ENCODE results near the gene UNKL. TPM values are rescaled to one million over a fixed set of nuclear protein-coding genes. Genes with fewer than 3 reads are reported as not detected.

The UNKL gene
- total RNA-seq, 1 donor from 2014 or later = 13.4 TPM

DNA sequence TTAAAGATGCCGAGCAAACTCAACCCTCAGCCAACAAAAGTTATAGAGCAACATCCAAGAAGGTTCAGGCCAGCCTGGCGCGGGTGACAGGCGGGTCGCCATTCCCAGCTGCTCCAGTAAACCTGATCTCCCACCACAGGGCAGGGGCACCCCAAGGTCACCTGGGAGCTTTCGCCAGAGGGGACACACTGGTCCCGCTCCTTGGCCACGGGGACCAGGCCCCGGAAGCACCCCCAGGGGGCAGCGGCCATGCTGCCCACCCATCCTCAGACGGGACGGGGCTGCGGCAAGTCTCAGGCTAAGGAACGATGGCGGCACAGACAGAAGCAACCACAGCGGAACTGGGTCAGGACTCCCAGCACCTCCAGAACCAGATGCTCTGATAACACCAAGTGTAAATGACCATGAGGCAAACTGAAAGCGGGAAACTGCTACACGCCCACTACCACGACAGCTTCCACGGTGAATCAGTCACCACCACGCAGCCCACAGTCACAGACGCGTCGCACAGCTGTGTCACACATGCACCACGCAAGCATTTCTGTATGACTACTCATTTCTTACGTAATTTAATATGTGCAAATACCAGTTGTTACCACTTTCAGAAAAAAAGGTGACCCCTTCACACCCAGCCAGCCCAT lies 44.0 kb upstream of the UNKL start:
- DNase-seq = no peak
- Histone ChIP-seq H3K36me3 (peaks cover 72% of the 10 kb centered on the region), H3K27ac (replicated peaks) (no peak overlapping the region), H3K4me1 (no peaks in the 10 kb centered on the region), H3K27me3 (ENCODE audit: low read depth) (no peaks in the 10 kb centered on the region), H3K4me3 (no peak overlapping the region), H3K9me3 (replicated peaks) (no peaks in the 10 kb centered on the region)
- intact Hi-C loops (cut with micrococcal nuclease) = no loop called here
- TF ChIP-seq, protein P1, sequence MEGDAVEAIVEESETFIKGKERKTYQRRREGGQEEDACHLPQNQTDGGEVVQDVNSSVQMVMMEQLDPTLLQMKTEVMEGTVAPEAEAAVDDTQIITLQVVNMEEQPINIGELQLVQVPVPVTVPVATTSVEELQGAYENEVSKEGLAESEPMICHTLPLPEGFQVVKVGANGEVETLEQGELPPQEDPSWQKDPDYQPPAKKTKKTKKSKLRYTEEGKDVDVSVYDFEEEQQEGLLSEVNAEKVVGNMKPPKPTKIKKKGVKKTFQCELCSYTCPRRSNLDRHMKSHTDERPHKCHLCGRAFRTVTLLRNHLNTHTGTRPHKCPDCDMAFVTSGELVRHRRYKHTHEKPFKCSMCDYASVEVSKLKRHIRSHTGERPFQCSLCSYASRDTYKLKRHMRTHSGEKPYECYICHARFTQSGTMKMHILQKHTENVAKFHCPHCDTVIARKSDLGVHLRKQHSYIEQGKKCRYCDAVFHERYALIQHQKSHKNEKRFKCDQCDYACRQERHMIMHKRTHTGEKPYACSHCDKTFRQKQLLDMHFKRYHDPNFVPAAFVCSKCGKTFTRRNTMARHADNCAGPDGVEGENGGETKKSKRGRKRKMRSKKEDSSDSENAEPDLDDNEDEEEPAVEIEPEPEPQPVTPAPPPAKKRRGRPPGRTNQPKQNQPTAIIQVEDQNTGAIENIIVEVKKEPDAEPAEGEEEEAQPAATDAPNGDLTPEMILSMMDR (IDR thresholded peaks at IDR 0.05; ENCODE audit: borderline replicate concordance) = no peak

DNA sequence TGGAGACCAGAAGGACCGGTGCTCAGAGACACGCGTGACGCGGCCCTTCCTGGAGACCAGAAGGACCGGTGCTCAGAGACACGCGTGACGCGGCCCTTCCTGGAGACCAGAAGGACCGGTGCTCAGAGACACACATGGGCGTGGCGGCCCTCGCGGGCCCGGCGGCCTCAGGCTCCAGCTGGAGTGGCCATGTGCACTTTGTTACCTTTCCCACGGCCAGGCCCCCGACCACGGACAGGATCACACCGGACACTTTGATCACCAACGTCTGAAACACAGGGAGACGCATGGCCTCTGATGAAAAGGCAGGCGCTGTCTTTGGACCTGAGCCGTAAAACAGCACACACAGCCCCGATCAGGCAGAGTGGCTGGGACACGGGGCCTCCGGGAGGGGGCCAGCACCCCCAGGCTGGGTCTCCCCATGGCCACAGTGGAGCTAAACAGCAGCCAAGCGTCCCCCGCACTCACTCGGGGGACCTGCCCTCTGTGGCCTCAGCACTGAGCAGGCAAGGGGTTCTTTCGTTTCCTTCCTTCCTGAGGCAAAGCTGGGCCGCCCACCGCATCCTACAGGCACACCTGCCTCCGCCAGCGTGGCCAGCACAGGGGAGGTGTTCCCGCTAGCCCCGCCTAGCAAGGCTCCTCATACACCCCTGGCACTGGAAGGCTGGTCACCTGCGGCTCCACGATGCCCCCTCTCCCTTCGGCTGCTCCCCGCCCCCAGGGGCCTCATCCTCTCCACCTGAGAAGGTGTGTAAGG lies 43.2 kb upstream of the UNKL start:
- no peak for DNase-seq
- H3K4me3 ChIP-seq = no peak overlapping the region
- TF ChIP-seq, protein P1 (IDR thresholded peaks at IDR 0.05; ENCODE audit: borderline replicate concordance) = no peak
- no peak overlapping the region for H3K27ac ChIP-seq (replicated peaks)
- H3K36me3 ChIP-seq = peaks cover 80% of the 10 kb centered on the region
- intact Hi-C loops (cut with micrococcal nuclease) = no loop called here
- no peaks in the 10 kb centered on the region for H3K4me1 ChIP-seq
- H3K9me3 ChIP-seq (replicated peaks) = no peaks in the 10 kb centered on the region
- H3K27me3 ChIP-seq (ENCODE audit: low read depth) = no peaks in the 10 kb centered on the region

DNA sequence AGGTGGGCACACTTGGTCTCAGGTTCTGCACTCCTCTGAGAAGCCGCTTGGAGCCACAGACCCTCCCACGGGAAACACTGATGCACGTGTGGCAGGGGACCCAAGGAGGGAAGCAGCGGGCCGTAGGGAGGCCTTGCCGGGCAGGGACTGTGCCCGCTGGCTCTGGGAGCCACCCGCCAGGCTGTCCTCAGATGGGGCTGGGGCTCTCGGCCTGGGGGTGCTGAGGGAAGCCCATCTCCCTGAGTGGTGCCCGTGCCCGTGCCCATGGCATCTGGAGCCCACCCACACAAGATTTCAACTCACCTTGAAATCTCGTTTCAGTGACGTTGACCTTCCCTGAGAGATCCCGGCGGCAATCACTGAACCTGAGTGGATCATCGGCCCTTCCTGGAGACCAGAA lies 42.4 kb upstream of the UNKL start:
- peaks cover 87% of the 10 kb centered on the region for H3K36me3 ChIP-seq
- no peak overlapping the region for H3K27ac ChIP-seq (replicated peaks)
- no peak for DNase-seq
- intact Hi-C loops (cut with micrococcal nuclease) = no loop called here
- no peak overlapping the region for H3K4me3 ChIP-seq
- no peaks in the 10 kb centered on the region for H3K9me3 ChIP-seq (replicated peaks)
- no peaks in the 10 kb centered on the region for H3K27me3 ChIP-seq (ENCODE audit: low read depth)
- H3K4me1 ChIP-seq = no peaks in the 10 kb centered on the region
- TF ChIP-seq, protein P1 (IDR thresholded peaks at IDR 0.05; ENCODE audit: borderline replicate concordance) = no peak

DNA sequence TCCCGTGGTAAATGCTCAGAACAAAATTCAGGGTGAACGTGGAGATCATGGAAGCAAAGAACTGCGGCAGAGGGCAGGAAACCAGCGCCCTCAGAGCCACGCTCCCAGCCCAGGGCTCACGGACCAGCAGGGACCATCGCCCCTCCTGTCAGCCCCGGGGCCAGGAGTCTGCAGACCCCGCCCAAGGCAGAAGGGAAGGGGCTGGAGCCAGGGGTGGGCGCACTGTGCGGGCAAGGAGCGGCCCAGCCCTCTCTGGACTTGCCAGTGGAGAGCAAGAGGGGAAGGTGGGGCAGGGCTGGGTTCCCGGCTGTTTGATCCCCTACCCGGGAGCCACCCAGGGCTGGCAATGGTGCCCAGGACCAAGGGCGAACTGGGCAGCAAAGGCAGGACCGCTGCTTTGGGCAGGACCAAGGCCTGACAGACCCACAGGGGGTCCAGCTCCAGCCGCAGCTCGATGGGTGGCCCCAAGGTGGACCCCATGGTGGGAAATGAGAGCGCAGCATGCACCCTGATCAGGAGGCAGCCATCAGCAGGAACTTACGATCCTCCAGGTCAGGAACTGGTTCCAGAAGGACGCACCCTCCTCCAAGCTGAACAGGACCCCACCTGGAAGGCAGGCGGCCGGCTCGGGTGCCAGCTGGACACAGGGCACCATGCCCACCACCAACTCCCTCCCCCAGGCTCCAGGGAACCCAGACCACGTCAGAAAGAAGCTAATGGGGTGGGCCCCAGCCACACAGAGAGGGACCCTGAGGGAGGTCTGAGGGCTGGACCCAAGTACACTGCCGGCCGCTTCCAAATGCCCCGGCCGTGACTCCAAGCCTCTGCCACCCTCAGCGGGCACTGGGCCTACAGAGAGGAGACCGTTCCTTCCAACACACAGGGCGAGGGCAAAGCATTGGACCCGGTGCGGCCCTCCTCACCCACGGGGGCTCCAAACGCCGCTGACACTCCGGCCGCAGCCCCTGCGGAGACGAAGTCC lies 41.0 kb upstream of the UNKL start:
- H3K9me3 ChIP-seq (replicated peaks) = no peaks in the 10 kb centered on the region
- H3K4me3 ChIP-seq = no peak overlapping the region
- no peaks in the 10 kb centered on the region for H3K27me3 ChIP-seq (ENCODE audit: low read depth)
- TF ChIP-seq, protein P1 (IDR thresholded peaks at IDR 0.05; ENCODE audit: borderline replicate concordance) = no peak
- DNase-seq = no peak
- H3K27ac ChIP-seq (replicated peaks) = no peak overlapping the region
- peaks cover 89% of the 10 kb centered on the region for H3K36me3 ChIP-seq
- intact Hi-C loops (cut with micrococcal nuclease) = no loop called here
- H3K4me1 ChIP-seq = no peaks in the 10 kb centered on the region

DNA sequence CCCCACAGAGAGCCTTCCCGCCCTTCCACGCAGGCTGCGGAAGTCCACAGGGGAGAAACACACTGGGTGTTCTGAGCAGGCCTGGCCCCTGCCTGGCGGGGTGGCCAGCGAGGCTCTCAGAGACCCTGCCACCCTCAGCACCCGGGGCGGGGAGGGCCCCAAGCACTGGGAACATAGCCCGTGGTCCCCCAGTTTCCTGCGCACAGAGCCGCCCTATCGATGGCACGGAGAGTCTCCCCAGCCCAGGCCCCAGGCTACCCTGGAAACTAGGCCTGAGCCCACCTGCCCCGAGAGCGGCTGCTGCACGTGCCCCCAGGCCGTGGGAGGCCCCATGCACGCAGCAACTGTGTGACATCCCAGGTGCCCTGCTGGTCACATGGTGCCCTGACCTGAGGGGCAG lies 40.1 kb upstream of the UNKL start:
- DNase-seq = no peak
- peaks cover 92% of the 10 kb centered on the region for H3K36me3 ChIP-seq
- H3K4me1 ChIP-seq = no peaks in the 10 kb centered on the region
- H3K27ac ChIP-seq (replicated peaks) = no peak overlapping the region
- no peak overlapping the region for H3K4me3 ChIP-seq
- no peaks in the 10 kb centered on the region for H3K9me3 ChIP-seq (replicated peaks)
- no peaks in the 10 kb centered on the region for H3K27me3 ChIP-seq (ENCODE audit: low read depth)
- TF ChIP-seq, protein P1 (IDR thresholded peaks at IDR 0.05; ENCODE audit: borderline replicate concordance) = no peak
- intact Hi-C loops (cut with micrococcal nuclease) = no loop called here

Data from left ventricle myocardium inferior (tissue), 1 donor.